ENCODE results near the gene VAC14.
A peak's percentile ranks its signal among the peaks of the same experiment; 100 is the strongest.

Gene VAC14

DNA sequence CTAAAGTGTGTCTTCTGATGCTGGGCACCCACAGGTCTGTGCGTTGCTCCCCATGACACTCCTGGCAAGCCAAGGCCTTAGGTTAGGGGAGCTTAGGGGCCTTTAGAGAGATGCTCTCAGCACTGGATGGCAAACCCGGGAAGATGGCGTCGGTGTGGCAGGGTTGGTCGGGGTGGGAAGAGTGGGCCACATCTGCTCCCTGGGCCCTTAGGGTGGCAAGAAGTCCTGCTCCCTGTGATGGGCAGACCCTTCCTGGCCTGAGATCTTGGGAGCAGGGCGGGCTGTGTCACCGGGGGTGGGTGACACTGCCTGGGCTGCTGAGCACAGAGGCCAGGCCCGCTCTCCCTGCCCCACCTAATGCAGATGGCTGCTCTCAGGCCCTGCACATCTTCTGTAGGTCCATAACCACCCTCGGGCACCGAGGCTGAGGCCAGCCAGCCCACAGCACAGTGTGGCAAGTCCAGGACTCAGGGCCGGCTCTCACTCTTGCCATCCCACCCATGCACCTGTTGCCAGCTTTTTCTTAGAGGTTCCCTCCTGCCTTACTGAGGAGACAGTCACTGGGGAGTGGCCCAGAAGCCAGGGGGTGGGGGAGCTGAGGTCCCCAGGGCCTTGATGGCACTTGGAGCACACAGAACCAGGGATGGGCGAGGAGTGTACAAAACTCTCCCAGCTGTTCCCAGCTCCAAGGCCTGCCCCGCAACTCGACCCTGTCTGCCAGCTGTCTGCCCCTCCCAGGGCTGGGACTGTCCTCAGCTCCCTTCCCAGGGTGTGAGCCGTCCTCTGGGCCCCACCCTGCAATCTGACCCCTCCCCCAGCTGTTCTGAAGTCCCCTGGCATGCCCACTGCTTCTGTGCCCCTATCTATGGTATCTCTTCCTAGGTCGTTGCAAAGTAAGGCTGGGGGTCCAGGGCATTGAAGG is 110.7 kb downstream of the VAC14 start:
- DNase-seq = peak; percentile 82

DNA sequence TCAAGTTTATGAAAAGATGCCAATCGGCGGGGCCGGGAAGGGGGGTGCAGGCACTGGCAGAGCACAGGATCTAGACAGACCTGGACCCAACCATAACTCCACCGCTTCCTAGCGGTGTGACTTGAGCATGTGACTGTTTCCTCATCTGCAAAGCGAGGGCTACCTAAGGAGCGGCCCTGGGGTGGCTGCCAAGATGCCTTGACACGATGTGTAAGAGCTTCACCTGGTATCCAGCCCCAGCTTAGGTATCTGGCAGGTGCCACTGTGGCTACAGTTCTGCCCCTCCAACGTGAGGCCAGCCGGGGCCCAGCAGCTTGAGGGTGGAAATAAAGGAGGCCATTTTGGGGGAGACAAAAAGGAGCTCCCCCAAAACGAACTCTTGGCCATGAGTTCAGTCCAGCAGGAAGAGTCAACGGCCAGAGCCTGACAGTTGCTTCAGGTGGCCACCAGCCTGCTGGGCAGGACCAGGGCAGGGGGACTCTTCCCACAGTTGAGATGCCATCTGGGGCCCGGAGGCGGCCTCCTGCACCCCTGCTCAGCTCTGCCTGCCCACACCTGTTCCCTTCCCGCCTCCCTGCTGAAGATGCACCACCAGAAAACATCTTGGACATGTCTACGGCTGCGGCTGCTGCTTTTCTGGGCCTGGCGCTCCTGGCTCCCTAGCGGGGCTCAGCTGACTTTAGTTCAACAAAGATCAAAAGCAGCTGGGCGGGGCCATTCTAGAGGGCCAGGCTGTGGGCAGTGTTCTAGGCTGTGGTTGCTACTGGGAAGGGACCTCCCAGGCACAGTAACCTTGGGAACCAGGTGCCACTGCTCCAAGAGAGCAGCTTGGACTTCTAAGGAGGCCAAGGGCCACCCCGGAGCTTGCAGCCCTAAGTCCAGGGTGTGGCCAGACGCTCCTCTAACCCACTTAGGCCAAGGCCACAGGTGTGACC is 111.7 kb downstream of the VAC14 start:
- DNase-seq = no peak

DNA sequence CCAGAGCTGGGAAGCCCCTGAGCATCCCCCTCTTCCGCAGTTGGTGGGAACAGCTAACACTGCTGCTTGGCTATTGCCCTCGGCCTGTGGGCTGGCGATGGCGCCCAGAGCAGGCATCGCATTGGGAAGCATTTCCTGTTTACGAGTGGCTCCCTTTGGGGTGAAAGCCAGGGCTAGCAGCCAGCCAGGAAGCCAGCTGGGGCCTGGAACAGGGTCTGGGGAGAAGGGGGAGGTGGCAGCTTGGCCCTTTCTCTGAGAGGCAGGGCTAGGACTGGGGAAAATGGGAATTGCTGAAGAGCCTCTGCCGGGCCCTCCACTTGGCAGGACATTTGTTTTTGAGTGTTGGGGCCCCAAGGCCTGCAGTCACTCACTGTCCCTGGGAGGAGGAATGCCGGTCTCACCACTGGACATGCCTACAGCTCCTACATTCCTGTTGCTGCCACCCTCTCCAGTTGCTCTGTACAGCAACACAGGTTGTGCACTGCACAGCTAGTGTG is 112.7 kb downstream of the VAC14 start:
- peak; percentile 85 for DNase-seq

DNA sequence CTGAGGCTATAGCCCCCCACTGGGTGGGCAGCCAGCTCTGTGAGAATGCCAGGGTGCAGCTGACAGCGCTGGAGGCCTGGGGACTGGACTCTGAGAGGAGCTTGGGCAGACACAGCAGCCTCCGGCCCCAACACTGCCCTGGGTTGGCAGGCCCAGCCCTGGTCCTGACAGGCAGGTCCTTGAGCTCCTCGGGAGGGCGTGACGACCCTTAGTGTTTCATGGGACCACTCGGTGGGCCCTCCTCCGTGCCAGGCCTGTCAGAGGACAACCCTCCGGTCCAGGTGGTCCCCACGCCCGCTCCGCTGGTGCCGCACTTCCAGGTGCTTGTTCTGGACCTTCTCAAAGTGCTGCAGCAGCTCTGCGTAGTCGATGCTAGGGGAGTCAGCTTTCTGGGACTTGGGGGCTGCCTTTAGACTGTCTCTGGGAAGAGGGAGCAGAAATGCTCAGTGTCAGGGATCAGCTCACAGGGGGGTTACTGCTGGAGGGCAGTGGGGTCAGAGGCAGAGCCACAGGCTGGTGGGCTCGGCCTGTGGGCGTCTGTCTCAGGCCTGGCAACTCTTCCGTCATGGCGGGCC is 113.2 kb downstream of the VAC14 start:
- no peak for DNase-seq

DNA sequence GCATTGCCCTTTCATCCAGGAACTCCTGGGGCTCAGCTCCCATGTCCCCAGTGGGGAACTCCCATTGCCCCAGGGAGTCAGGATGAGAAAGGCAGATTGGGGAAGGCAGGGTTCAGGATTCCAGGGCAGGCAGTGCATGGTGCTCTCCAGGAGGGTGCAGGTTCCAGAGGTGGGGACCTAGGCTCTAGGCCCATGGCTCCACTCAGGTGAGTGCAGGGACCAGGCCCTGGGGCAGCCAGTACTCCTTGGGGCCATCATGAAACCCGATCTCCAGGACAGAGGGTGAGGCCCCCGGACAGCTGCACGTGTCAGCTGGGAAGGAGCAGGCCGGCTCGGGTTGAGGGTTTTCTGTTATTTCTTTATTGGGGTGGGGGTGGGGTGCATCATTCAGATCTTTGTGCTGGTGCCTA is 113.9 kb downstream of the VAC14 start:
- DNase-seq = no peak

DNA sequence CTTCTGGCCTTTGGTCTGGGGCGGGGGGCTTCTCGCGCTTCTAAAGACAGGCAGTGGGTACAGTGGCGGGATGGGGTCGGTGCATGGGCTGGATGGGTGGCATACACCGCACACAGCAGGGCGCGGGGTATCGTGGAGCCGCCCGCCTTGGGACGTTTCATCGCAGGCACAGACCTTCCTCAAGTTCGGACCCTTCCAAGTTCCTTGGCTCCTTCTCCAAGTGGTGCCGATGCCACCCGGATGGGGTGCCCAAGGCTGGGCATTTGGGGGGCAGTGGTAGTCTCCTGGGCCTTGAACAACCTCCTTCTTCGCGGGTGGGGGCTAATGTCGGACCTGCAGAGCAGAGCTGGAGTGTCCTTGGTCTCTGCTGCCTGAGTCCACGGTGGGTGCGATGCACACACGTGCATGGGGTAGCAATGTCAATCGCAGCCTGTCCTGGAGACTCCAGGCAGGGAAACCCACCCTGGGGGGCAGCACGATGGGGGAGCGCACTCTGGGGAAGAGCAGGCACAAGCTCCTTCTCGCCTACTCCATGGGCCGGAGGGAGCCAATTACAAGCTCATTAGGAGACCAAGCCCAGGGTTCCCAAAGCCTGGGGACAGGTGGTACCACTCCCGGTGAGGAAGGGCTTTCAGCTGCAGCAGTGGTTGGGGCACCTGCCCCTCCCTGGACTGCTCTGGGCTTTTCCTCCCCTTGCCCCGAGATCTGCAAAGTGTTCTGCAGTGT is 114.4 kb downstream of the VAC14 start:
- DNase-seq = no peak

DNA sequence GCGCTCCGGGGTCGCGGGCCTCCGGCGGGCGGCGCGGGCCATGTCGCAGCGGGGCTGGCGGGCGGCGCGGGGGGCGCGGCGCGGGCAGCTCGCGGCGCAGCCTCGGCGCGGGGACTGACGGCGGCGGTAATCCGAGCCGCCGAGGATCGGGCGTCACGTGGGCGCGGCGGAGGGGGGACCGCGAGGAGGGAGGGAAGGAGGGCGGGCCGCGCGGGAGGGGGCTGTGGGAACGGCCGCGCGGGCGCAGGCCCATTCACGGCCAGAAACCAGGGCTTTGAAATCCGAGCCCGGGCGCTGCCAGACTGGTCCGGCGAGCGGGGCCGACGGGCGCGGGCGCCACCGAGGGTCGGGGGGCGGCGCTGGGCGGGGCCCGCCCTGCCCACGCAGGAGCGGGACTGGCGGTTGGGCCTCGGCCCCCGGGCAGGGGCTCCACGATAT is 115.0 kb downstream of the VAC14 start, which contains the start of gene MTSS2:
TSS of gene MTSS2 (minus strand) at position 116 of the 438 bp plus-strand sequence. CDS start 262 bp downstream, outside the sequence.
- peak; percentile 93 for DNase-seq

DNA sequence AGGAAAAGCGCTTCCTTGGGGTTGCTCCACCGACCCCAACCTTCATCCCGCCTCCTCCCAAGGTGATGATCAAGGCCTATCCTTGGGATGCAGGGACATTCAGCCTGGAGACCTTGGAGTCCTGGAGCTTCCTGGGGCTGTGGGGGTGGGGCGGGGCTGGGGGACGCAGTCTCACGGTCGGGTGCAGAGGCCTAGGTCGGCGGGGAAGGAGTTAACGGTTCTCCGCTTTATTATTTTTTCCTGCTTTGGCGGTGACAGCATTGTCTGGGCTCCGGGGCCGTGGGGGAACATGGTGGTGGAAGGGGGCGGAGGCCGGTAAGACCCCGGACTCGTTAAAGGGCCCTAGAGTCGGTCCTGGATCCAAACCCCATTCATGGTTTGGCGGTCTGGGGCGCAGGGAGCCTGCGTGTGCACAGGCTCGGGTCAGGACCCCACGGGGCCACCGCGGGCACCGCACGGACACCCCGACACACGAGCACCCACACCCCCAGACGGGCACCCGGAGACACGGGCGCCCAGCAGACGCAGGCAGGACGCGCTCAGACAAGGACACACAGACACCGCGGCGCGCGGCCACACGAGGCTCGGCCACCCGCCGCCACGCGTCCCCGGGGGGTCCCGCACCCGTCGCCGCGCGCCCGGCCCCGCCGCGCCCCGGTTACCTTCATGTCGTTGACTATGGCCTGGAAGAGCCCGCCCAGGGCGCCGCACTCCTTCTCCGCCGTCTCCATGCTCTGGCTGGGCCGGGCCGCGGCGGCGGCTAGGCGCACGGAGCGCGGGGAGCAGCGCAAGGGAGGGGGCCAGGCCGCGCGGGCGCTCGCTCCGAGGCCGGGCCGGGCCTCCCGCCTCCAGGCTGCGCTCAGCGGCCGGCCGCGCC is 115.7 kb downstream of the VAC14 start:
- DNase-seq = no peak

DNA sequence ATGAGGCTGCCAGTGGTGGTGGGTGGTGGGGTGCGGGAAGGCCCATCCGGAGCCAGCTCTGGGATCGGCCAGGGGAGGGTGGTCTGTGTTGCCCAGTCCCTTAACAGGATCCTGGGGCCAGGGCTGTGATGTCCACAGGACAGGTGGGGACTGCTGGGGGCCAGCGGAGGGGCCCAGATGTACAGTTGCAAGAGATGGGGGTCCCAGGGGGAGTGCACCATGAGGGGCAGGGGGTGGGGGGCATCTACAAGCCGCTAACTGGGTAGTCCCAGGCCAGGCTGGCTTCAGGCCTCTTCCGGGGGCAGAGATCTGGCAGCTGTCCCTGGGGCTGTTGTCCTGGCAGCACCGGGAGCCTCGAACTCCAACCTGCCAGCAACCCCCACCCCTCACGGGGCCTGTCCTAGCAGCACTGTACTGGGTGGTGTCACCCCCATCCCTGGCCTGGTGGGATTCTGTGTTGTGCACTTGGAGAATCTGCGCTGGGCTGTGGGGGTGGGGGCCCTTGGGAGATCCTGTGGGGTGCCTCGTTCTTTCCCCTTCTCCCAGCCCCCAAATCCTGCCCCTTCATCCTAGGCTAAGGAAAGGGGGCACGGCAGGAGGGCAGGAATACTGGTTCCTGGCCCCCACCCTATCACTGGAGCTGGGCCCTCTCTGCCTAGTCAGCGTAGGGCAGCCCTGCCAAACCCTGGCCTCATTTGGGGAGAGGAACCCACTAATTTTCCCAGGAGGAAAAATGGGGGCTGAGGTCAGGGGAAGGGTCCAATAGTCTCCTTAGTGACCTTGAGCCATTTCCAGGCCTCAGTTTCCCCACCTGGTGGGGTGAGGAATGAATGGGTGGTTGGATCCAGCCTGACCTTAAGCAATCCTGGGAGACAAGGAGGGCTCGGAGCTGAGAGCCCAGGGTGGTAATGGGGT is 116.6 kb downstream of the VAC14 start:
- no peak for DNase-seq

DNA sequence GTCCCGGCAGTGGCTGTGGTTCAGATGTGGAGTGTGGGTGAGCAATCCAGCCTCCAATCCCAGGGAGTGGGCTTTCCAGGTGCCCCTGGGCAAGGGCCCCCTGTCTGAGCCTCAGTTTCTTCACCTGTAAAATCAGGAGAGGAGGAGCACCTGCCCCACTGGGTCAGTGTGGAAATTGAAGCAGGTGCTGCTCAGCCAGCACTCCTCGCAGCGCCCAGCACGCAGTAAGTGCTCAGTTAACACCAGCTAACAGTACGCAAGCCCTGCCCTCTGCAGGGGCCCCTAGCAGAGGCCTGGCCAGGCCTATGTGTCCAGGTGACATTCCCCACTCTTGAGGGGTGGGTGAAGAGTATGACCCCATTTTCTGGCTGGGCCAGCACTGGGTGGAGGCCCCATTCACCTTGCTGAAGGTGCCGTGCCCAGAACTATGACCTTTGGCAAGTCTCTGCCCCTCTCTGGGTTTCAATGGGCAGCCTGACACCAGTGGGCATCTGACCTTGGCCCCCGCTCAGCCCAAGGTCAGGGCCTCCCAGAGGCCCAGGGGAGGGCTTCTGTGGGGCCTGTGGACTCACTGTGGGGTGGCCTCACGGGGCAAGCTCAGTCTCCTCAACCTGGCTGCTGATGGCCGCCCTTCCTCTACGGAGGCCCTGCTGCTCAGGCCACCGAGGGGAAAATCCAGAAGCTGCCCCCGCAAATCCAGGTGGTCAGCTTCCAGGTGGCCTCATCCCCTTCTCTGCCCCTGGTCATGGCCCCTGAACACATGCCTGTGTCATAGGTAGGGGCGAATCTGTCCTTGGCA is 117.6 kb downstream of the VAC14 start:
- no peak for DNase-seq

DNA sequence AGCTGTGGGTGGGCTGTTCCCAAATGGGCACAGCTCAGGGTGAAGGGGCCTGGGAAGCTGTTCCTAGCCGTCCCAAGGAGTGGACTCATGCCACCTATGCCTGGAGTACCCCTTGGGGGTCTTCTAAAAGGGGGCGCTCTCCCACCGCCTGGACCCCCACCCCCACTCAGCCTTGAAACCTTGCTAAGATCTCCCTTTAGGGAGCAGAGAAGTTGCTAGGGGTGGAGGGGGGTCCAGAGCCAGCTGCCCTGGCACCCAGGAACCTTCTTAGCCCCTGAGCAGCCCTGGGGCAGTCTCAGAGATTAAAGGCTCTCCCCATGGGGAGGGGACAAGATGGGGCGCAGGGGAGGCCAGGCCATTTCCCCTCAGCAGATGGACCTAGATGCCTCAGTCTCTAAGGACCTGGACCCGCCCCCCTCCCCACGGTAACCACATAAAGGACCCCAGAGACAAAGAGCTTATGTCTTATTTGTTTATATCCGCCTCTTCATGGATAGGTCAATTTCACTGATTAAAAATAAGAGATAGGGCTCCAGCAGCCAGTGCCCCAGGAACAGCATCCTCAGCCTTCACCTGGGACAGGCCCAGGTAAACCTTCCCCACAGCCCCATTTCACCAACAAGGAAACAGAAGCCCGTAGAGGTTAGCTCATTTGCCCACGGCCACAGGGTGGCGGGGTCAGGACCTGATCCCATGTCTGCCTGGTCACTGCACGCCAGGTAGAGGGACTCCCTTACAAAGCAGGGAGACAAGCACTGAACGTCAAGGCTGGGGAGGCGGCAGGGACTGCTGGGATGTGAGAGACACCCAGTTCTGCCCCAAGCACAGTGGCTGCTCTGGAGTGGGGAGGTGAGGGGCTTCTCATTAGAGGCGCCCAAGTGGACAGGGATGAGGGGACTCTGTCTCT is 118.5 kb downstream of the VAC14 start:
- DNase-seq = no peak

DNA sequence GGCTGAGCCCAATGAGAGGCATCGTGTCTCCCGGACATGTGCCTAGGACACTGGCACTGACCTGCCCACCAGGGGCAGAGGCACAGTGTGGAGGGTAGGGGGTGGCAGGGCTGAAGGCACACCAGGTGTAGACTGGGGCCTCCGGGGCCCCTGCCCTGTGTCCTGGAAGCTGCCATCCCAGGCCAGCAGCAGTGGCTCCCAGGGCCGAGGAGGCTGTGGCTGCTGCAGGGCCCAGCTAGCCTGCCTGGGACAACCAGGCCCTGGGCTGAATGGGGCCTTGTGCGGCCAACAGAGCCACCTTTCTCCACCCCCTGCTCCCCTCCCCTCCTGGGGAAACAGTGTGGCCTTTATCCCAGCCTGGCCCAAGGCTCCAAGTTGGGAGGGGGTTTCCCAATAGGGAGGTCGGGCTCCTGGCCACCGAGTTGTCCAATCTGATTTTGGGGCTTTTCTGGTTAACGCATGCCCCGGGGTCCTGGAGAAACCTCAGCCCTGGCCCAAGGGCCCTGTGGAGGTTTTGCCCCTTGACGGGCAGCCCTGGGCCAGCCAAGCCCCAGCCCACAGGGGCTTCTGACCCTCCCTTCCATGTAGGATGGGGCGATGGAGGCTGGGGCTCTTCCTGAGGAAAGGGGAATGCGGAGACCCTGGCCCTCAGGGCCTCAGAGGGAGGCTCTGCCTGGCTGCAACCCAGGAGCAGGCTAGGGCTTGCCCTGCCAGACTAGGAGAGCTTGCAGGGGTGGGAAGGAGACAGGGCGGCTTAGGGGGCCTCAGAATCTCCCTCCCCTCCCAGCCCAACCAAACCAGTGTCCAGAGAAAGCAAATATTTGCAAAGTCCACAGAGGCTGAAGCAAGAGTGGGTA is 119.3 kb downstream of the VAC14 start:
- no peak for DNase-seq

DNA sequence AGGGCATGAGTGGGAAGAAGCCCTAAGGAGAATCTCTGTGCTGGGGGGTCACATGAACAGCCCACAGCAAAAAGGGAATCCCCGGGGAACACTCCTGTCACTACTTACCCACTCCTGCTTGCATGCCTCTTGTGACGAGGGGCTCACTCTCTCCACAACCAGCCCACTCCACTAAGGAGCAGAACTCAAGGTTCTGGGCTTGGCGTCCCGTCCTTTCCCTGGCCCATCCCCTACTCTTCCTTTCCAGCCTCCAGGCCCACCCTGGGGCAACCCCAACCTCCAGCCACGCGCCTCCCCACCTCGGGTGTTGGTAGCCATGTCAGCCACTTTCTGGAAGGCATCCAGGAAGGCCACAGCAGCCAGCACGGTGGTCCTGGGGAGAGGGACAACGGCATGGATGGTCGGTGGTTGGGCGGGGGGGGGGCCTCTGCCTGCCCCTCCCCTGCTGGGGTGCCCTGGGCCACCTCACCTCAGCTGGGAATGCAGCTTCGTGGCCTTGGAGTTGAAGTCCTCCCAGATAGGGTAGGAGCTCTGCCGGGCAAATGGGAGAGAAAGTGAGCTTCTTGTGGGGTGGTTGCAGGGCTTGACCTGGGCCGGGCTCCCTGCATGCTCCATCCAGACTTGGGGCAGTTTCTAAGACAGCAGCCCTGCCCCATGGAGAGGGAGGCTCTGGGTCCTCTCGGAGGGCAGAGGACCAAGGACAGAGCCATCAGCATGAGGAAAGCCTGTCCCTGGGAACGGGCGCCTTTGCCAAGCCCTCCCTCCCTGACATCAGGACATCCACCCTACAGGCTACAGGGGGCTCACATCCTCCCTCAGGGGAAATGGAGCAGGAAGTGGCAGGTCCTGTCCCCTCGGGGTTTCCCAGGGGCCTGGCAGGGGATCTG is 120.2 kb downstream of the VAC14 start:
- DNase-seq = no peak

DNA sequence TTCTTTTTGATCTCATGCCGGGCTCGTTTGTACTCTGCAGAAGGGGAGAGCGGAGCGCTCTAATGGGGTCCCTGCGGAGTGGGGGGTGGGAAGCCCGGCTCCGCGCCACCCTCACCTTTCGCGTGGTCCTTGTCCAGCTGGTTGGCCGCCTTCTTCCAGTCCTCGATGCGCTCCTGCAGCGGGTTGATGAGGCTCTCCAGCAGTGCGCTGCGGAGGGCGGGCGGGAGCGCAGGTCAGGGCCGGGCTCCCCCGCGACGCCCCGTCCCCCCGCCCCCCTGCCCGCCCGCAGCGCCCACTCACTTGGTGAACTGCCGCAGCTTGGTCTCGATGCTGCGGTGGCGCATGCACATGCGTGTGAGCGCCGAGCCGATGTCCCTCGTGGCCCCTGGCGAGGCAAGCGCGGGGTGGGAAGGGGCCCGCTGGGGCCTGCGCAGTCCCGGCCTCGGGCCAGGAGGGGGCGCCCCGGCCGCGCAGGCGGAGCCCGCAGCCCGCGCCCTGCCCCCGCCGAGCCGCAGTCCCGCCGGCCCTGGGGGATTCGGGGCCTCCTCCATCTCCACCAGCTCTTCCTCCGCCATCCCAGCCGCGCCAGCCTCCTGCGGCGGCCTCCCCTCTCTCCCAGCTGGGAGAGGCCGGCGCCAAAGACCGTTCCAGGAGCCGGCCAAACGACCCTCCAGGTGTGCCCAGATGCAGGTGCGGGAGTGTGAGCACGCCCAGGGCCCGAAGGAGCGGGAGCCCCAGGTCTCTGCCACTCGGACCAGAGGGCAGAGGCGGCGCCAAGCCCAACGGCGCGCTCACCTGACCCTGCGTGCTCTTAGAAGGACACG is 121.1 kb downstream of the VAC14 start:
- peak; percentile 38 for DNase-seq

Data from left hindlimb (tissue), 1 donor.